ENCODE measurements around the gene DEUP1. TPM values are rescaled to one million over a fixed set of nuclear protein-coding genes. Genes with fewer than 3 reads are reported as not detected.

Gene DEUP1
- total RNA-seq, 3 donors from 2014 or later, result not detected

- no peaks in the 10 kb centered on the region for H3K36me3 Mint-ChIP-seq (ENCODE audit: insufficient read depth)
- no peaks in the 10 kb centered on the region for H3K27me3 Mint-ChIP-seq (ENCODE audit: low read depth)
- H3K4me3 Mint-ChIP-seq, result no peak overlapping the region
- ATAC-seq, result no peak
- H3K4me1 Mint-ChIP-seq (ENCODE audit: low read depth), result no peaks in the 10 kb centered on the region
- no peak for DNase-seq
- H3K9me3 Mint-ChIP-seq, result no peaks in the 10 kb centered on the region
Measured at GRCh38 chr11:93477684-93478234, 147.2 kb downstream of the DEUP1 start.

- Mint-ChIP-seq H3K4me1 (ENCODE audit: low read depth) (no peaks in the 10 kb centered on the region), H3K4me3 (no peak overlapping the region), H3K27me3 (ENCODE audit: low read depth) (no peaks in the 10 kb centered on the region), H3K9me3 (no peaks in the 10 kb centered on the region), H3K36me3 (ENCODE audit: insufficient read depth) (no peaks in the 10 kb centered on the region)
- ATAC-seq, result no peak
- no peak for DNase-seq
Measured at GRCh38 chr11:93478841-93479240, 148.3 kb downstream of the DEUP1 start.

GRCh38 chr11:93480256-93480655 is 149.7 kb downstream of the DEUP1 start:
- Mint-ChIP-seq H3K9me3 (no peaks in the 10 kb centered on the region), H3K4me3 (no peak overlapping the region), H3K36me3 (ENCODE audit: insufficient read depth) (no peaks in the 10 kb centered on the region), H3K4me1 (ENCODE audit: low read depth) (no peaks in the 10 kb centered on the region), H3K27me3 (ENCODE audit: low read depth) (no peaks in the 10 kb centered on the region)
- ATAC-seq (no peak), DNase-seq (no peak)

GRCh38 chr11:93480756-93481155 is 150.2 kb downstream of the DEUP1 start:
- ATAC-seq, result no peak
- H3K4me3 Mint-ChIP-seq, result no peak overlapping the region
- H3K36me3 Mint-ChIP-seq (ENCODE audit: insufficient read depth), result no peaks in the 10 kb centered on the region
- no peaks in the 10 kb centered on the region for H3K9me3 Mint-ChIP-seq
- DNase-seq, result no peak
- H3K27me3 Mint-ChIP-seq (ENCODE audit: low read depth), result no peaks in the 10 kb centered on the region
- H3K4me1 Mint-ChIP-seq (ENCODE audit: low read depth), result no peaks in the 10 kb centered on the region

GRCh38 chr11:93481279-93481678 is 150.7 kb downstream of the DEUP1 start:
- Mint-ChIP-seq H3K36me3 (ENCODE audit: insufficient read depth) (no peaks in the 10 kb centered on the region), H3K4me3 (no peak overlapping the region), H3K27me3 (ENCODE audit: low read depth) (no peaks in the 10 kb centered on the region), H3K4me1 (ENCODE audit: low read depth) (no peaks in the 10 kb centered on the region), H3K9me3 (no peaks in the 10 kb centered on the region)
- ATAC-seq (no peak), DNase-seq (no peak)

GRCh38 chr11:93481696-93482095 is 151.2 kb downstream of the DEUP1 start:
- Mint-ChIP-seq H3K4me3 (no peak overlapping the region), H3K4me1 (ENCODE audit: low read depth) (no peaks in the 10 kb centered on the region), H3K9me3 (no peaks in the 10 kb centered on the region), H3K27me3 (ENCODE audit: low read depth) (no peaks in the 10 kb centered on the region), H3K36me3 (ENCODE audit: insufficient read depth) (no peaks in the 10 kb centered on the region)
- DNase-seq (no peak), ATAC-seq (no peak)

- Mint-ChIP-seq H3K4me3 (no peak overlapping the region), H3K36me3 (ENCODE audit: insufficient read depth) (no peaks in the 10 kb centered on the region), H3K4me1 (ENCODE audit: low read depth) (no peaks in the 10 kb centered on the region), H3K27me3 (ENCODE audit: low read depth) (no peaks in the 10 kb centered on the region), H3K9me3 (no peaks in the 10 kb centered on the region)
- DNase-seq, result no peak
- ATAC-seq, result no peak
Measured at GRCh38 chr11:93482556-93482955, 152.0 kb downstream of the DEUP1 start.

- no peaks in the 10 kb centered on the region for H3K4me1 Mint-ChIP-seq (ENCODE audit: low read depth)
- DNase-seq (no peak), ATAC-seq (no peak)
- no peaks in the 10 kb centered on the region for H3K9me3 Mint-ChIP-seq
- H3K27me3 Mint-ChIP-seq (ENCODE audit: low read depth), result no peaks in the 10 kb centered on the region
- H3K36me3 Mint-ChIP-seq (ENCODE audit: insufficient read depth), result no peaks in the 10 kb centered on the region
- no peak overlapping the region for H3K4me3 Mint-ChIP-seq
Measured at GRCh38 chr11:93484716-93485115, 154.2 kb downstream of the DEUP1 start.

GRCh38 chr11:93485983-93486382 is 155.4 kb downstream of the DEUP1 start:
- Mint-ChIP-seq H3K36me3 (ENCODE audit: insufficient read depth) (no peaks in the 10 kb centered on the region), H3K4me3 (no peak overlapping the region), H3K9me3 (no peaks in the 10 kb centered on the region), H3K4me1 (ENCODE audit: low read depth) (no peaks in the 10 kb centered on the region), H3K27me3 (ENCODE audit: low read depth) (no peaks in the 10 kb centered on the region)
- ATAC-seq (no peak), DNase-seq (no peak)

- Mint-ChIP-seq H3K4me1 (ENCODE audit: low read depth) (no peaks in the 10 kb centered on the region), H3K36me3 (ENCODE audit: insufficient read depth) (no peaks in the 10 kb centered on the region), H3K4me3 (no peak overlapping the region), H3K27me3 (ENCODE audit: low read depth) (no peaks in the 10 kb centered on the region), H3K9me3 (no peaks in the 10 kb centered on the region)
- DNase-seq (no peak), ATAC-seq (no peak)
Measured at GRCh38 chr11:93487032-93487483, 156.5 kb downstream of the DEUP1 start.

Other genes with a start within 250 kb of the DEUP1 start
- 10 to 100 TPM; 10.9 to 13.4 (median 11.2) TPM for gene SLC36A4, start 132.8 kb upstream of the DEUP1 start, total RNA-seq
- 10 to 100 TPM in 2 of 3 donors, 1 to 10 TPM in 1; 9.3 to 12.0 (median 11.9) TPM for gene SMCO4, start 212.6 kb downstream of the DEUP1 start, total RNA-seq

All from activated T-cell treated with anti-CD3 and anti-CD28 coated beads, Interleukin-2, amount 50 U/mL, for 4 hours (primary cell).